Coronary artery (tissue), 2 donors: ENCODE data around the gene IRX2.

Experiments used
- DNase-seq: peaks from one replicate; pipeline ENCODE4 v3.0.0-alpha.2; 2017; ENCODE audit warnings: low spot score
- H3K27ac ChIP-seq, 2 donors: fragments of 200-600 bp; sonication (generic); one replicate each; pipeline ENCODE4 v1.5.1; 2016 to 2019
- H3K4me3 ChIP-seq: fragments of 200-600 bp; sonication (generic); 2 replicates; pipeline ENCODE4 v1.5.1; 2016; ENCODE audit warnings: mild to moderate bottlenecking, moderate library complexity
- TF ChIP-seq, protein P1 (sequence below): fragments of 200-600 bp; sonication (generic); IDR thresholded peaks from one replicate; pipeline ENCODE4 v1.5.1; 2019; ENCODE audit warnings: antibody characterized with exemption

The IRX2 gene

DNA sequence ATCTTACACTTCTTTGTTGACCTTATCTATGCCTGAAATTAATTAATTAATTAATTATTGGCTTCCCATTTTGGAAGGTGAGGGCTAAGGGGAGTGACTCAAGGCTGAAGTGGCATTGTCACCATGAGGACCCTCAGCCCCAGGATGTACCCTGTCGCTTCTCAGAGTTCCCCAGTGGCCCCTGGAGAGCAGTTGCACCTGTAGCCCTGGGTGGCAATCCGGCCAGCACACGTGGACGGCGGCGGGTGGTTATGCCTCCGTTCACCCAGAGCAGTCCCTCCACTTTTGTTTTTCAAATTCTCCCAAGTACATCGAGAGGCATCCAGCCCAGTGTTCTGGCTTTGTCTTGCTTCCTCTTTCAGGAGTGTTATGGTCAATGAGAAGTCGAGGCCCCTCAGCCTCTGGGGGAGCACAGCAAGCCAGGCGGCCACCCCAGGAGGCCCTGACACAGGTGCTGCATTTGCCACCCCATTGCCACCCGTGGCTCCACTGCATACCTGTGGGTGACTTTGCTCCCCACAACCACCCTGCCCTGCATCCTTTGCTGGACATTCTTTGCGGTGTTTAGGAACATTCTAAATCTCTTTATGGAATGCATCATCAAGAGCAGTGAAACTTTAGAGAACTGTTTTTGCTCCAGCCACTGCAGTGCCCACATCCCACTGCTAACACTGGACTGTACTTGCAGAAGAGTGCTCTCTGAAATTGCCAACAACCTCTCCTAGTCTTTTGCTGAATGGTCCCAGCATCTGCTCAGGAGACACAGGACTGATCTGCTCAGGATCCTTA lies 11.5 kb upstream of the IRX2 start:
- DNase-seq, result no peak
- Histone ChIP-seq H3K4me3 (no peak overlapping the region), H3K27ac (no peak overlapping the region)
- TF ChIP-seq, protein P1, sequence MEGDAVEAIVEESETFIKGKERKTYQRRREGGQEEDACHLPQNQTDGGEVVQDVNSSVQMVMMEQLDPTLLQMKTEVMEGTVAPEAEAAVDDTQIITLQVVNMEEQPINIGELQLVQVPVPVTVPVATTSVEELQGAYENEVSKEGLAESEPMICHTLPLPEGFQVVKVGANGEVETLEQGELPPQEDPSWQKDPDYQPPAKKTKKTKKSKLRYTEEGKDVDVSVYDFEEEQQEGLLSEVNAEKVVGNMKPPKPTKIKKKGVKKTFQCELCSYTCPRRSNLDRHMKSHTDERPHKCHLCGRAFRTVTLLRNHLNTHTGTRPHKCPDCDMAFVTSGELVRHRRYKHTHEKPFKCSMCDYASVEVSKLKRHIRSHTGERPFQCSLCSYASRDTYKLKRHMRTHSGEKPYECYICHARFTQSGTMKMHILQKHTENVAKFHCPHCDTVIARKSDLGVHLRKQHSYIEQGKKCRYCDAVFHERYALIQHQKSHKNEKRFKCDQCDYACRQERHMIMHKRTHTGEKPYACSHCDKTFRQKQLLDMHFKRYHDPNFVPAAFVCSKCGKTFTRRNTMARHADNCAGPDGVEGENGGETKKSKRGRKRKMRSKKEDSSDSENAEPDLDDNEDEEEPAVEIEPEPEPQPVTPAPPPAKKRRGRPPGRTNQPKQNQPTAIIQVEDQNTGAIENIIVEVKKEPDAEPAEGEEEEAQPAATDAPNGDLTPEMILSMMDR, result no peak

DNA sequence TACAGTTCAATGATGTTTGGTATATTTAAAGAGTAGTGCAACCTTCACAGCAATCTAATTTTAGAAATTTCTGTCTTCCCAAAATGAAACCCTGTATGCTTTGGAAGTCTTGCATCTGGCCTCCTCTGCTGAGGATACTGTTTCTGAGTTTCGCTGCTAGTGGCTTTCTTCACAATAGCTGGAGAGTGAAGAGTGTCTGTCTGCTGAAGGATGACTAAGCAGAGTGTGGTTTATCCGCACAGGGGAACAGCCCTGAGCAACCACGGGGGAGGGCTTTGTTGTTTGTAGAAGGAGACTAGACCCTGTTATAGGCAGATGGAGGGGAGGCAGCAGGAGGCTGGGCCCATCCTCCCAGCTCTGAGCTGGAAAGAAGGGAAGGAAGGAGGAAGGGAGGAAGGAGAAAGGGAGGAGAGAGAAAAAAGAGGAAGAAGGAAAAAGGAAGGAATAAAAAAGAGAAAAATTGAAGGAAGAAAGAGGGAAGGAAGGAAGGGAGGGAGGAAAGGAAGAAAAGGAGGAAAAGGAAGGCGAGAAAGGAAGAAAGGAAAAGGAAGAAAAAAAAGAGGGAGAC lies 10.5 kb upstream of the IRX2 start:
- TF ChIP-seq, protein P1, result no peak
- Histone ChIP-seq H3K4me3 (no peak overlapping the region), H3K27ac (no peak overlapping the region)
- DNase-seq, result no peak

DNA sequence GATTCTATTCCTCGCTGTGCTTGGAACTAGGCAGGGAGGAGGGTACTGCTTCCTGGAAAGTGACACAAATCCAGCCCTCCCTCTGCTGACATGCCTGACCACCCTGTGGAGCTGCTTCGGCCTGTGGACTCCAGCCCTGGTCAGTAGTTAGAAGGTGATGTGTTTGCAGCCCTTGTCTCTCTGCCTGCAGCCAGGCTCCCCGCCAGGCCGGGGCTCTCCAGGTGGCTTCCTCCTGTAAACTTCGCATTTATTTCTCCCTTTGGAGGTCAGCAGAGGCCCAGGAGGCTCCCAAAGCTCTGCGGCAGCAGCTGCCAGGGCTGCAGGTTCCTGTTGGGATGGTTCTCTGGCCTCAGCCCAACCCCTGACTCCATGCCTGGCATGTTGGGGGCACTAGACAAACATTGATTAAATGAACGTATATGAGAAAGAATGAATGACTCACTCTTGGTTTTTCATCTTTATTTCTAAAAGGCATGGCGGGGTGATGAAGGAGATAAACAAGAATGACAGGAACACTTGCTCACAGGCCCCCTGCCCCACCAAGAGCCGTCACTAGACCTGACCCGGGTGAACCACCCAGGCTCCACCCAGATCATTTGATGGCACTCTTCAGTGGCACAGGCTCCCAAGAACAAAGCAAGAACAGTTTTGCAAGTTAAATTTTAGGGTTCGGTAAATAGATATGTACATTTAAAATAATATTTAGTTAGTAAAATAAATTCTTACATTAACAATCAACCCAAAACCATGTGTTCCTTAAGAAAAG lies 8.4 kb upstream of the IRX2 start:
- TF ChIP-seq, protein P1, result no peak
- no peak overlapping the region for H3K4me3 ChIP-seq
- H3K27ac ChIP-seq, result no peak overlapping the region
- DNase-seq, result peak; percentile 38

DNA sequence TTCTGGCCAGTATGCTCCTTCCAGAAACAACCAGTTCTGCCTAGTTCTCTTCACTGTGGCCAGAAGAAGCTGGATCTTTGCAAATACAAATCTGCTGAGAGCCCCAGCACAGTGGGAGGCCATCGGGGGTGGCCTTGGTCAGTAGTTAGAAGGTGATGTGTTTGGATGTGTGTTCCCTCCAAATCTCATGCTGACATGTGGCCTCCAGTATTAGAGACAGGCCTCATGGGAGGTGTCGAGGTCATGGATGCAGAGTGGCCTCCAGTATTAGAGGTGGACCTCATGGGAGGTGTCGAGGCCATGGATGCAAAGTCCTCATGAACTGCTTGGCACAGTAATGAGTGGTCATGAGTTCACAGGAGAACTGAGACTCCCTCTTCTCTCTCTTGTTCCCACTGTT lies 7.6 kb upstream of the IRX2 start:
- TF ChIP-seq, protein P1, result no peak
- Histone ChIP-seq H3K27ac (no peak overlapping the region), H3K4me3 (no peak overlapping the region)
- DNase-seq, result peak; percentile 26

DNA sequence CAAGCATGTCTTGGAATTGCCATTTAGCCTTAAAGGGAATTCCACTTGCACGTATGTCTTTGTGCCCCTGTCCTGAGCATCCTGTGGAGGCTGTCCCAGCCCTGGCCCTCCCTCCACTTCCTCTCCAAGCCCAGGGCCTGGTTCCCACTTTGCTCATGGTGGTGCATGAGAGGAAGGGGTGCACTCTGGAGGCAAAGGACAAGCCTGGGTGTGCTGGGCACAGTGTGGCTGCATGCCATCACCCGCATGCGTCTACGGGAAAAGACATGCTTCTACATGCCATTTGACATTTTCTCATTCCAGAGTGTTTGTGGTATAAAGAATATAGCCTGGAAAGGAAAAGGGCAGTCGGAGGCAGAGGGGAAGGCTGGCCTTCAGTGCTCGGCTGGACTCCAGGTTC lies 7.2 kb upstream of the IRX2 start:
- Histone ChIP-seq H3K4me3 (no peak overlapping the region), H3K27ac (no peak overlapping the region)
- TF ChIP-seq, protein P1, result no peak
- peak; percentile 36 for DNase-seq

DNA sequence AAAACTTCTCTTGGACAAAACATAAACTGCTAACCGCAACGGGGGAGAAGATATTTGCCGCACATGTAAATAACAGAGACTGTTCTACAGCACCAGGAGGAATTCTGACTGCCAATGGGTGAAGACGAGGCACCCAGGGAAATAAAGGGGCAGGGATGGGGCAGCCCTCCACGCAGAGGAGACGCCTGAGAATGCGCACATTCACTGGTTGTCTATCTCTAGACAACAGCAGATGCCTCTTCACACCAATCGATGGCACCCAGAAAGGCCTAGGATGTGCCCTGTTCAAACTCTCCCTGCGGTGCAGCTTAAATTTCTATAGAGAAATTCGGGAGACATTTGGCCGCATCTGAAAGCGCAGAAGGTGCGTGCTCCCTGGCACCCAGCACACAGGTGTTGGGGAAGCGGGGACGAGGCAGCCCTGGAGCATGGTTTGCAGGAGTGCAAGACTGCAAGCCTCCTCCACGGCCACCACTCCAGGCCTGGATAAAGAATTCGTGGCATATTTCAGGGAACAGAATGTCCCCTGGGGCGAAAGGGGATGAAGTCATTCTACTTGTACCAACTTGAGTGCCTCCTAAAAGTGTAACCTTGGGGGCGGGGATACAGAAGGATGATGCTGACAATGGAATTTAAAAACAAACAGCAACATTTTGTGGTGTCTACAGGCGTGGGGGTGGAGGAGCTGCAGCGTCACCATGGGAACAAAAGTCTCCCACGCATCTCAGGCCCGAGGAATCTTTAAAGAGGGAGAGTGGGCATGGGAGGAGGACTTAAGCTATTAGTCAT lies 6.3 kb upstream of the IRX2 start:
- TF ChIP-seq, protein P1, result no peak
- Histone ChIP-seq H3K4me3 (no peak overlapping the region), H3K27ac (no peak overlapping the region)
- DNase-seq, result peak; percentile 38
